ENCODE results near the gene FJX1. TPM values are rescaled to one million over a fixed set of nuclear protein-coding genes. Genes with fewer than 3 reads are reported as not detected.
A peak's percentile ranks its signal among the peaks of the same experiment; 100 is the strongest.

FJX1 gene
- total RNA-seq: 10 to 100 TPM in 3 of 7 donors, 1 to 10 TPM in 4; 6.4 to 40.2 (median 9.4) TPM
- polyA plus RNA-seq: 1 to 10 TPM; 5.5 TPM
- long read RNA-seq, donor 1, transcript FJX1-201 (1 exons, 2,450 nt): major isoform, 8 of 8 reads
- long read RNA-seq, donor 1, partial matches to known transcripts: 0 of 8 reads
- long read RNA-seq, donor 1, other reads (novel, unspliced or antisense): 0 of 8 reads
- long read RNA-seq, donor 2, transcript FJX1-201 (1 exons, 2,450 nt): major isoform, 18 of 18 reads
- long read RNA-seq, donor 2, partial matches to known transcripts: 0 of 18 reads
- long read RNA-seq, donor 2, other reads (novel, unspliced or antisense): 0 of 18 reads
- long read RNA-seq, donor 3, transcript FJX1-201 (1 exons, 2,450 nt): major isoform, 42 of 42 reads
- long read RNA-seq, donor 3, partial matches to known transcripts: 0 of 42 reads
- long read RNA-seq, donor 3, other reads (novel, unspliced or antisense): 0 of 42 reads

GRCh38 chr11:35617687-35618496 is at the start of gene FJX1:
Gene FJX1 (plus strand): TSS chr11:35618460. CDS start chr11:35618637, 177 bp downstream.
- Histone ChIP-seq H3K27ac (peak within 1 kb of the TSS; percentile 54 to 69), H3K27me3 (no peaks in the 10 kb centered on the region), H3K9me3 (no peaks in the 10 kb centered on the region), H3K4me1 (ENCODE audit: insufficient read depth) (peaks cover 4% of the 10 kb centered on the region), H3K36me3 (no peaks in the 10 kb centered on the region), H3K4me3 (peak within 1 kb of the TSS; percentile 39)
- TF ChIP-seq EP300 (IDR thresholded peaks at IDR 0.05): no peak
- no peak for TF ChIP-seq POLR2A (IDR thresholded peaks at IDR 0.05)
- intact Hi-C loops (cut with DNase I): loop anchor here (2.0 to 10.0 kb wide), 9 partner anchors 44 to 877 kb away; partner anchors contain the start of gene TRIM44 (in 1 of the 4)
- 1 to 2% (median 1%) methylated on average over 38 to 54 of the region's 57 CpGs for WGBS, 3 donors
- DNase-seq: peak; percentile 66 to 78 (median 76)

- no peak overlapping the region for H3K4me3 ChIP-seq
- no peaks in the 10 kb centered on the region for H3K36me3 ChIP-seq
- no peak for DNase-seq
- WGBS, 3 donors: 56 to 64% (median 58%) methylated on average over 3 of the region's 3 CpGs
- intact Hi-C loops (cut with DNase I): no loop called here
- H3K27ac ChIP-seq: no peak overlapping the region
- no peaks in the 10 kb centered on the region for H3K4me1 ChIP-seq (ENCODE audit: insufficient read depth)
- peaks cover 0 to 5% of the 10 kb centered on the region in 2 donors for H3K9me3 ChIP-seq
- no peaks in the 10 kb centered on the region for H3K27me3 ChIP-seq
- no peak for TF ChIP-seq CTCF (IDR thresholded peaks at IDR 0.05)
Measured at GRCh38 chr11:35571696-35572095, 46.6 kb upstream of the FJX1 start.

- H3K9me3 ChIP-seq: no peaks in the 10 kb centered on the region
- no peak for TF ChIP-seq POLR2A (IDR thresholded peaks at IDR 0.05)
- TF ChIP-seq CTCF (IDR thresholded peaks at IDR 0.05): no peak
- TF ChIP-seq EP300 (IDR thresholded peaks at IDR 0.05): no peak
- intact Hi-C loops (cut with DNase I): no loop called here
- H3K36me3 ChIP-seq: no peaks in the 10 kb centered on the region
- no peak for DNase-seq
- H3K4me1 ChIP-seq (ENCODE audit: insufficient read depth): no peaks in the 10 kb centered on the region
- WGBS, 3 donors: 67 to 72% (median 71%) methylated on average over 7 of the region's 7 CpGs
- no peak overlapping the region for H3K27ac ChIP-seq
- H3K4me3 ChIP-seq: no peak overlapping the region
- H3K27me3 ChIP-seq: no peaks in the 10 kb centered on the region
Measured at GRCh38 chr11:35579557-35580396, 38.5 kb upstream of the FJX1 start.

GRCh38 chr11:35580397-35580781 is 37.9 kb upstream of the FJX1 start:
- H3K36me3 ChIP-seq: no peaks in the 10 kb centered on the region

More at GRCh38 chr11:35580397-35580781, 37.9 kb upstream of the FJX1 start:
- Histone ChIP-seq H3K4me3 (no peak overlapping the region), H3K27ac (no peak overlapping the region), H3K27me3 (no peaks in the 10 kb centered on the region), H3K4me1 (ENCODE audit: insufficient read depth) (no peaks in the 10 kb centered on the region), H3K9me3 (no peaks in the 10 kb centered on the region)
- DNase-seq: no peak
- intact Hi-C loops (cut with DNase I): no loop called here
- 94 to 100% (median 96%) methylated on average over 2 of the region's 2 CpGs for WGBS, 3 donors
- TF ChIP-seq CTCF (IDR thresholded peaks at IDR 0.05): no peak
- no peak for TF ChIP-seq POLR2A (IDR thresholded peaks at IDR 0.05)
- no peak for TF ChIP-seq EP300 (IDR thresholded peaks at IDR 0.05)

Measured in ovary (tissue), 10 donors.